GM12878 (cell line): ENCODE results near the gene MIA2.

Experiments used
- BACH1 ChIP-seq: fragments of 450-650 bp; IDR thresholded peaks from 2 replicates; pipeline ENCODE4 v1.6.1; 2017; ENCODE audit warnings: mild to moderate bottlenecking, borderline replicate concordance
- CHD2 ChIP-seq: IDR thresholded peaks from 2 replicates; pipeline ENCODE4 v1.6.1; 2011; ENCODE audit warnings: low read depth, low read length, improper control_type of control experiment, borderline replicate concordance
- MEF2A ChIP-seq: IDR thresholded peaks from 2 replicates; pipeline ENCODE4 v1.6.1; 2011; ENCODE audit warnings: low read depth, mild to moderate bottlenecking, low read length, moderate library complexity; ENCODE audit not compliant: insufficient read depth
- NR2C2 ChIP-seq: IDR thresholded peaks from 2 replicates; pipeline ENCODE4 v1.6.1; 2011; ENCODE audit warnings: borderline replicate concordance, low read depth; ENCODE audit not compliant: control insufficient read depth, insufficient read length
- POLR2A ChIP-seq: IDR thresholded peaks from 2 replicates; pipeline ENCODE4 v1.6.1; 2011; ENCODE audit warnings: low read depth, mild to moderate bottlenecking, low read length
- SMARCA5 ChIP-seq: fragments of 450-650 bp; IDR thresholded peaks from 2 replicates; pipeline ENCODE4 v1.6.1; 2017; ENCODE audit warnings: mild to moderate bottlenecking

DNA sequence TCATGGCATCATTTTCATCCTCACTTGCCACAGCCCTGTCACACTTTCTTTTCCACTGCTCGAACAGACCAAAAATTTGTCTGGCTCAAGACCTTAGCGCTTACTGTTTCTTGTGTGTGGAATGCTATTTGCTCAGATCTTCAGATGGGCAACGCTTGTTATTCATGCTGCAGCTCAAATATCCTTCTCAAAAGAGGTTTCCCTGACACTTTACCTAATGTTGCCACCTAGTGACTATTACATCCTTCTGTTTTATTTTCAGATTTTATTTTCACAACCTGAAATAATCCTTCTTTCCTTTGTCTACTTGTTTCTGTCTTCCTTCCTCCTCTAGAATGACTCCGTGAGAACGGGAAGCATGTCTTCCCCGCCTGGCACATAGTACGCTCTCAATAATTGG, 192.9 kb downstream of the MIA2 start:
- TF ChIP-seq BACH1 (no peak), NR2C2 (no peak), SMARCA5 (no peak), POLR2A (no peak), CHD2 (no peak), MEF2A (no peak)
